Fibroblast of gingiva (primary cell): ENCODE measurements around the gene SAPCD2.

ENCODE experiments used
- DNase-seq: peaks from one replicate; pipeline ENCODE4 v3.0.0-alpha.2; 2011; ENCODE audit warnings: low read depth

The SAPCD2 gene

DNA sequence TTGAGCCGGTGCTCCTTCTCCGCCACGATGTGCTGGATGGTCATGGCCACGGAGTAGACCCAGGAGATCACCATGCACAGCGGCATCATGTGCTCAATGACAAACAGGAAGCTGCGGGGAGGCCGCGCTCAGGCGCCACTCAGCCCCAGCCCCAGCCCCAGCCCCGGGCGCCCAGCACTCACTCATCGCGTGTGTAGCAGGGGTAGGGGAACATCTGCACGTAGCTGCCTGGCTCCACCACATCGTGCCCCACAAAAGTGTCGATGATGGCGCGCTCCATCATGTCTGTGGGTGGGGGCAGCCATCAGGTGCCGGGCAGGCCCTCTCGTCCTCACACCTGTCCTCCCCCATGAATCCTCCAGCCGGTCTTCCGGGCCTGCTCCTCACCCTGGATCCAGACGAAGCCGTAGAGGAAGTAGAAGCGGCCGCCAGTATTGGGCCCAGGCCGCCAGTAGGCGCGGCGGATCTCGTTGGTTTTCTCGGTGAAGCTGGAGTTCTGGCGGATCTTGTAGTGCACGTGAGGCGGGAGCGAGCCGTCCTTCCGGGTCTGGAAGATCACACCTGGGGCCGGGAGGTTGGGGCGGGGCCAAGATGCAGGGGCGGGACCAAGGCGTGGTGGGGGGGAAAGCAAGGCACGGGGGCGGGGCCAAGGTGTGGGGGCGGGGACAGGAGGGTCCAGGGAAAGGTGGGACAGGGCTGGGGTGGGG is 52.4 kb downstream of the SAPCD2 start:
- DNase-seq: no peak

DNA sequence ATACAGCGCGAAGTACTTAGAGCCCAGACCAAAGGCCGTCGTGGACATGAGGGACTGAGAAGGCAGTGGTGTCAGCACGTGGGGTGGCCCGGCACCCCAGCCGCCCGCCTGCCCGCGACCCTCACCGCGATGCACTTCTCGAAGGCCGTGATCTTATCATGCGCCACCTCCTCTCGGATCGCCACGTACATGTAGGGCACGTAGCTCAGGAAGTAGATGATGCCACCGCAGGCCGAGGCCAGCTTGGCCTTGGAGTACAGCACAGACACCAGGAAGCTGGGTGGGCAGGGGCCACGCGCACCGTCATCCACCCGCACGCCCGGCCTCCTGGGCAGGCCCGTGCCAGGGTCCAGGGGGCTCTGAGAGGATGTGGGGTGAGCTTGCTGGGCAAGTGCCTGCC is 53.3 kb downstream of the SAPCD2 start:
- DNase-seq: no peak

GRCh38 chr9:137016436-137016835 is 53.9 kb downstream of the SAPCD2 start:
- DNase-seq: no peak

DNA sequence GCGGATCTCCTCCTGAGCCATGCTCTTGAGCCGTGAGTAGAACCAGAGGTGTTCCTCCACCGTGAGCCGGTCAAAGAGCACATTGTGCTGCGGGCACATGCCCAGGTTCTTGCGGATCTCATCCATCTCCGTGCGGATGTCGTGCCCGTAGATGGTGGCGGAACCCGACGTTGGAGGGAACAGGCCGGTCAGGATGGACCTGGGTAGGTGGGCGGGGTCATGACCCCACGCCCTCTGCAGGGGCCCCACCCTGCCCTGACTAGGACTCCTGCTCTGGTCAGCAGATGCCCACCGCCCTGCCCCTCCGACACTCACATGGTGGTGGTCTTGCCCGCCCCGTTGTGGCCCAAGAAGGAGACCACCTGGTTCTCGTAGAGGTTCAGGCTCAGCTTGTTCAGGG is 54.4 kb downstream of the SAPCD2 start:
- DNase-seq: no peak

GRCh38 chr9:137015540-137015930 is 54.8 kb downstream of the SAPCD2 start:
- DNase-seq: no peak

DNA sequence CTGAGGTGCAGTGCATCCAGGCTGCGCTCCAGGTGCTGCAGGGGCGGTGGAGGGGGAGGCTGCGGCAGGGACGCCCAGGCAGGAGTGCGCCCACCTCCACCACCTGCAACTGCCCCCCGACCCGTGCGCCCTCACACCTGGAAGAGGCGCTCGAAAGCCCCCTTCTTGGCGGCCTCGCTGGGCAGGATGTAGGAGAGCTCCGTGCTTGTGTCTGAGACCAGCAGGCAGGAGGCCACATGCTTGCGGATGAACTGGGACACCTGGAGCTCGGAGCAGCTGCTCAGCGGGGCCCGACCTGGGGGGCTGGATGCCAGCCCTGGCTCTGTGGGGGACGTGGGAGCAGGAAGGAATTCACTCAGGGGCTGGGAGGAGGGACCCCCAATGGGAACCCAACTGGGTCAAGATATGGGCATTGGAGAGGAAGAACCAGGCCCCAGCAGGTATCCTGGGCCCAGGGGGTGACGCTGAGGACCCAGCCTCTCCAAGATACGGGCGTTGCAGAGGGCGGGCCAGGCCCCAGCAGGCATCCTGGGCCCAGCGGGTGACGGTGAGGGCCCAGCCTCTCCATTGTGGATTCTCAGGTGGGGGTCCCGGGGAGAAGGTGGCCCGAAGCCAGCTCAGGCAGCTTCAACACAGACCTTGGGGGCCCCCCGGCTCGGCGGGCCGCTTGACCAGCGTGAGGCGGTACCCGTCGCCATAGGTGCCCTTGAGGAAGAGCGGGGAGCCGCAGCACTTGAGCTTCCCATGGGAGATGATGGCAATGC is 55.4 kb downstream of the SAPCD2 start:
- no peak for DNase-seq

- DNase-seq: no peak
These were observed 56.2 kb downstream of the SAPCD2 start for GRCh38 chr9:137014166-137014565.

DNA sequence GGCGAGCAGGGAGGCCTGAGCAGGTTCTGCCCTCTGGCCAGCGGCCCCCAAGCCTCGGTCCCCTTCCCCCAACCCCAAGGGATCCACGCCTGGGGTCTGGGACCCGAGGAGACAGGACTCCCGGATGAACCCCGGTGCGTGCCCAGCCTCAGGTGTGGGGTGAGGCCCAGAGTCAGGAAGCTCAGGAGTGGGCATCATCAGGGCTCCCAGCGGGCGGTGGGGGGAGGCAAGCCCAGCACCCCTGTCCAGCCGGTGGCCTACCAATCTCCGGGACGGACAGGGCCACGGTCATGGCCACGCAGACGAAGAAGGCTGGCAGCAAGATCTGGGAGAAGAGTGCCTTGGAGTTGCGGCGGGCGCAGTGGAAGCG is 56.8 kb downstream of the SAPCD2 start:
- no peak for DNase-seq

GRCh38 chr9:137012694-137013570 is 57.4 kb downstream of the SAPCD2 start:
- no peak for DNase-seq
